Measurements from ENCODE around the gene REEP6.

DNA sequence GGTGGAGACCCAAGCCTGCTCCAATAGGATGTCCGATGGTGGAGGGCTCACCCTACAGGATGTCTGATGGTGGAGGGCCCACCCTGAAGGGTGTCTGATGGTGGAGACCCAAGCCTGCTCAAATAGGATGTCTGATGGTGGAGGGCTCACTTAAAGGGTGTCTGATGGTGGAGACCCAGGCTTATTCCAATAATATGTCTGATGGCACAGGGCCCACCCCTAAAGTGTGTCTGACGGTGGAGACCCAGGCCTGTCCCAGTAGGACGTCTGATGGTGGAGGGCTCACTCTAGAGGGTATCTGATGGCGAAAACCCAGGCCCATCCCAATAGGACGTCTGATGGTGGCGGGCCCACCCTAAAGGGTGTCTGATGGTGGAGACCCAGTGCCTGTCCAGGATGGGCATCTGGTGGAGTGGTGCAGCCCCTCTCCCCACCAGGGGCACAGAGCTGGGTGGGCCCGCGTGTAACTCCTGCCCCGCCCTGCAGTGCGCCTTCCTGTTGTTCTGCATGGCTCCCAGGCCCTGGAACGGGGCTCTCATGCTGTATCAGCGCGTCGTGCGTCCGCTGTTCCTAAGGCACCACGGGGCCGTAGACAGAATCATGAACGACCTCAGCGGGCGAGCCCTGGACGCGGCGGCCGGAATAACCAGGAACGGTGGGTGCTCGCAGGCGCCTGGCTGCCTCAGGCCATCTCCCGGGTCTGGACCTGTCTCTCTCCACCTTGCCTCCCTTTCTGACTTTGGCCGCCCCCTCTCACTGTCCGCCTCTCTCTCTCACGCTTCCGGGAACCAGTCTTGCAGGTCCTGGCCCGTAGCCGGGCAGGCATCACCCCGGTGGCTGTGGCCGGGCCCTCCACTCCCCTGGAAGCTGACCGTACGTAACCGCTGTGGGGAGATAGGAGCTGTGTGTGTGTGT is 5.1 kb downstream of the REEP6 start:
- TF ChIP-seq, protein P1, sequence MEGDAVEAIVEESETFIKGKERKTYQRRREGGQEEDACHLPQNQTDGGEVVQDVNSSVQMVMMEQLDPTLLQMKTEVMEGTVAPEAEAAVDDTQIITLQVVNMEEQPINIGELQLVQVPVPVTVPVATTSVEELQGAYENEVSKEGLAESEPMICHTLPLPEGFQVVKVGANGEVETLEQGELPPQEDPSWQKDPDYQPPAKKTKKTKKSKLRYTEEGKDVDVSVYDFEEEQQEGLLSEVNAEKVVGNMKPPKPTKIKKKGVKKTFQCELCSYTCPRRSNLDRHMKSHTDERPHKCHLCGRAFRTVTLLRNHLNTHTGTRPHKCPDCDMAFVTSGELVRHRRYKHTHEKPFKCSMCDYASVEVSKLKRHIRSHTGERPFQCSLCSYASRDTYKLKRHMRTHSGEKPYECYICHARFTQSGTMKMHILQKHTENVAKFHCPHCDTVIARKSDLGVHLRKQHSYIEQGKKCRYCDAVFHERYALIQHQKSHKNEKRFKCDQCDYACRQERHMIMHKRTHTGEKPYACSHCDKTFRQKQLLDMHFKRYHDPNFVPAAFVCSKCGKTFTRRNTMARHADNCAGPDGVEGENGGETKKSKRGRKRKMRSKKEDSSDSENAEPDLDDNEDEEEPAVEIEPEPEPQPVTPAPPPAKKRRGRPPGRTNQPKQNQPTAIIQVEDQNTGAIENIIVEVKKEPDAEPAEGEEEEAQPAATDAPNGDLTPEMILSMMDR (IDR thresholded peaks at IDR 0.05) = no peak
- TF ChIP-seq POLR2A (IDR thresholded peaks at IDR 0.05) = no peak

Data from body of pancreas (tissue), 4 donors.